ENCODE results near the gene DHRS7C.

The DHRS7C gene

DNA sequence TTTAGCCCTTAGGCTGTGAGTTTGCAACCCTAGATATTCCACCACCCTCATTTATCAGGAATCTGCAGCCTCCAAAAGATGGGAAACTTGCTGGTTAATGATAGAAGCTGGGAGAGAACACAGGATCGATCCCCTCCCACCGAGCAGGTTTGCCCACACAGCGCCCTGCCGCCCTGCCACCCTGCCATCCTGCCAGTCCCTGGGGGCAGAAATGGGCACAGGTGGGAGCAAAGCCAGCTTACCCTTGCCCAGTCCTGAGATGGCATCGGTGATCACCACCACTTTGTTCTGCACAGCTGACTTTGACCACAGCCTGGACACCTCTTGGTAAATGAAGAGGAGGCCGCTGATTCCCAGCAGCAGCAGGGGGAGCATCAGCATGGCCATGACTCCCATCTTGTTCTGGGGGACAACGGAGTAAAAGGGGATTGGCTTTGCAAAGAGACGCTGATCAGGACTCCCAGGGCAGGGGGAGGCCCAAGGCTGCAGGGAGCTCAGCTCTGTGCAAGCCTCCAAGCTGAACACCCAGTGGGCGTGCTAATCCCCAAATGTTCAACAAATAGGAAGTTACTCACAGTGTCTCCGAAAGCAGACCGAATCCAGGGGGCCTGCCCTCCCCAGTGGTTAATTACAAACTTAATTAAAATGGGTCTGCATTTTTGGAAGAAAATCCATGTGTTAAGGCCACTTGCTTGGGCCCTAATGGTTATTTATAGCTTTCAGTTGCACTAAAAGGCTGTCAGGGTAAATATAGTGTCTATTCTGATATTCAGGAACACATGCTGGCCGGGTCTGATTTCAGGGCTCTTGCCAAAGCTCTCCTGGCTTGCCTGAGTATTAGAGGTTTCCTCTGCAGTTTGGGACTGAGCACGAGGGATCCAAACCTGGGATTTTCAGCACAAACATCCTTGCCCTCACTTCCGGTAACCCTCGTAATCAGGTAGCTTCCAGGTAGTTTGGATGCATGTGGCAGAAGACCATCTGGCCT lies at the start of gene DHRS7C:
Gene DHRS7C (minus strand): TSS at position 704 of the 988 bp plus-strand sequence. CDS start 308 bp downstream, at position 396.
- no peak for DNase-seq (ENCODE audit: low read depth)

DNA sequence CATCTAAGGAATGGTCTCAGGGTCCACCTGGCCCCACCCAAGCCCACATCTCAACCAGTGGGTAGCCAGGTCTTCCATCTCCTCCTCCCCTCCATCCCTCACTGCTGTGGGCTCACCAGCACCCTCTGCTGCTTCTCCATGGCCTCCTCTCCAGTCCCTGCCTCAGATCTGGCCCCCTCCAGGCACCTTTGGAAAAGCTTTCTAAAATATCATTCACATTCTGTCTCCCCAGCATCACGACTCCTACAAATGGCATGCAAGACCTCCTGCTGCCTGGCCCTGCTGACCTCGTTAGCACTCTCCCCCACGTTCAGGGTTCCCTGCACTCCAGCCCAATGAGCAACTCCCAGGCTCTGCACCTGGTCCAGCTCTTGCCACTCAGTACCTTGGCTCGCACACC lies 48.0 kb upstream of the DHRS7C start:
- peak; percentile 61 for DNase-seq (ENCODE audit: low read depth)

GRCh38 chr17:9837551-9838471 lies 46.4 kb upstream of the DHRS7C start:
- DNase-seq (ENCODE audit: low read depth), result peak; percentile 90

DNA sequence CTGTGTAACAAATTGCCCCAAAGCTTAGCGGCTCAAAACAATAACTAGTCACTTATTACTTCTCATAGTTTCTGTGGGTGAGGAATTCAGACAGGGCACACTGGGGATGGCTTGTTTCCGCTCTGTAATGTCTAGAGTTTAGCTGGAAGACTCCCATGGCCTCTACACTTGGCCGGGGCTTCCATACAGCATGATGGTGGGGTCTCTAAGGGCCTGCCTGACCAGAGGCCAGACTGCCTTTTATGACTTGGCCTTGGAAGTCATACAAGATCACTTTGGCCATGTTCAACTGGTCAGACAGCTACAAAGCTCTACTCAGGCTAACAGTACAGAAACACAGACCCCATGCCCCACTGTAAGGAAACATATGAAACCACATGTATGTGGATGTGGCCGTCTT lies 42.5 kb upstream of the DHRS7C start:
- DNase-seq (ENCODE audit: low read depth), result no peak

- DNase-seq (ENCODE audit: low read depth), result no peak
These were observed 39.3 kb upstream of the DHRS7C start for GRCh38 chr17:9830711-9831110.

DNA sequence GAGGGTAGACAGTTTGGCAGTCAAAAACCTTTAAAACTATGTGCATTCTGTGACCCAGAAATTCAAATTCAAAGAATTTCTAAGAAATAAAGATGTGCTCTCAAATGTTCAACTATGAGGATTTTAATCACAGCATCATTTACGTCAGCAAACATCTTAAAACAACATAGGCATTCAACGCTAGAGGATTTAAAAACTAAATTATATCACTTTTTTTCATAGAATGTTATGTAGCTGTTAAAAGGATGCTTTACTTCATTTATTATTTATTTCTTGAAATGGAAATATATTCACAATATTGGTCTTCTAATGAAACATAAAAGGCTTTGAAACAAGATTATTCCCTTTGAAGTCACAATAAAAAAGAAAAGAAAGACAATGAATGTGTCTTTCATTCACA lies 38.0 kb upstream of the DHRS7C start:
- DNase-seq (ENCODE audit: low read depth), result no peak

DNA sequence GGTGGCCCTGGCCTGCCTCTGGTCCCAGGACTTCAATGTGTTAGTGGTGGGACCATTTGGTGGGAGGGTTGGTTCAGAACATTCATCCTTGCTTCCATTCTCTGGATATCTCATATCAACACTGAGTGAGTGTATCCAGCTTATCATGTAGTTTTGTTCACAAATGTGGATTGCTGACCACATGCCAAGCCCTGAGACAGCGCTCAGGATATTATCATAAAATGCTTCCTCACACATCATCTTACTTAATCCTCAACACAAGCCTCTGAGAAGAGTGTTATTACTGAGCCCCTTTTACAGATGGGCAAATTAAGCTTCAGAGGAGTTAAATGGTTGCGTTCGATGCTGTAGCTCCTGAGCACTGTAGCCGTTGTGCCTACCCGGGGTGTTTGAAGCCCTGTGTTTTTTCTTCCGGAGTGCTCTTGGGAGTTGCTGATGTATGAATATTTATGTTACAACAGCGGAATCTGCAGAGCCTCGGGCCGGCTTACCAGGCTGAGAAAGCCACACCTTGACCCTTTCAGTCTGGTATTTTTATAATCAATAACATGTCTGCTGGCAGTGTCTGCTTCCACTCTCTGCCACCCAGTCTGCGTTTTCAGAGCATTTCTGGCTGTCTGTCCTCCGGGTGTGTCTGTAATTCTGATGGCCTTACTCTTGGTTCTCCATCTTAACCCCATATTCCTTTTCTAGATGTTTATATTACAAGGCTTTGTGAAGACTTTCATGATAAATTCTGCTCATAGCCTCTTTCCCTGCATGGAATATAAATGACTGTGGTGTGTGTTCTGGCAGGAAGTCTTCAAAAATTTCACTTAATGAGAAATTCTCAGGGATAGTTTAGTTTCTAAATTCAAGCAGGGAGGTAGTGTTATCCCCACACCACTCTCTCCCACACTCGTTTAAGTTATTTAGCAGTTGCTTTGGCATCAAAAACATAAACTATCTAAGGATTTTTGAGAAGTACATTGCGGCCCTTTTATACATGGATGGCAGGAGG lies 37.2 kb upstream of the DHRS7C start:
- DNase-seq (ENCODE audit: low read depth), result peak; percentile 19

- no peak for DNase-seq (ENCODE audit: low read depth)
These were observed 34.3 kb upstream of the DHRS7C start, which contains the start of gene GLP2R for GRCh38 chr17:9825641-9826150. Gene GLP2R (plus strand): TSS chr17:9825924. CDS start chr17:9826064, 140 bp downstream.

- DNase-seq (ENCODE audit: low read depth), result no peak
These were observed 33.5 kb upstream of the DHRS7C start for GRCh38 chr17:9824797-9825338.

- peak; percentile 6 for DNase-seq (ENCODE audit: low read depth)
These were observed 32.7 kb upstream of the DHRS7C start for GRCh38 chr17:9824094-9824493.

DNA sequence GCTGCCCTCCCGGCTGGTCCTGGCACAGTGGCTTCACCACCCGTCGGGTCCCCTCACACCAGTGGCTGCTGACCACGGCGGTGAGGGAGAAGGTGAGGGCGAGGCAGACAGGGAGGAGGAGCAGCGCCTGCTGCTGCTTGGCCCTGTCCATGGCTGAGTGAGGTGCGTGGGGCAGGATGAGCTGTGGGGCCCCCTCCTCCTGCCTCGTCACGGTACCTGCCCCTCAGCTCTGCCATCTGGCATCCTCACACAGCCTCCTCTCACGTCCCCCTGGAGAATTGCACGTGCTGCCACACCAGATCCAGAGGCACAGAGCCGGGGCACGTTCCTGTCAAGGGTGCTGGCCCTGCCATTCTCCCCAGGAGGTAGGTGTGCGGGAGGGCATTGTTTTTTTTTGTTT lies 30.5 kb upstream of the DHRS7C start, which contains the start of gene GSG1L2:
Gene GSG1L2 (minus strand): TSS at position 159 of the 400 bp plus-strand sequence. CDS start 8 bp downstream, at position 151.
- no peak for DNase-seq (ENCODE audit: low read depth)

GRCh38 chr17:9820448-9820847 lies 29.1 kb upstream of the DHRS7C start:
- DNase-seq (ENCODE audit: low read depth), result no peak

DNA sequence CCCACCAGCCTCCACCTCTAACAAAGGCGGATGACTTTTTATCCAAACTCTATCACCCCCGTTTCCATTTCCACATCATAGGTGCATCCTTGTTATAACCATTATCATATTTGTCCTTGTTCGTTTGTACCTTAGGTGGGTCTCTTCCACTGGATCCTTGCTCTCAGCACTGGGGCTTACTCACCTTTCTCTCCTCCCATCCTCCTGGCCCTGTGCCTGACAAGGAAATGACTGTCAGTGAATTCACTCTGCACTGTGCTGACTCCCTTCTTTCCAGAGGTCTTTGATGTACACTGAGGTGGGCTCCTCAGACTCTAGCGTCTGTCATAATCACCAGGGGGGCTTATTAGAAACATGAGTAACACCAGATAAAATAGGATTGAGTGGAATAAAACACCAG lies 27.4 kb upstream of the DHRS7C start:
- DNase-seq (ENCODE audit: low read depth), result no peak

GRCh38 chr17:9817086-9817485 lies 25.7 kb upstream of the DHRS7C start:
- peak; percentile 32 for DNase-seq (ENCODE audit: low read depth)

DNA sequence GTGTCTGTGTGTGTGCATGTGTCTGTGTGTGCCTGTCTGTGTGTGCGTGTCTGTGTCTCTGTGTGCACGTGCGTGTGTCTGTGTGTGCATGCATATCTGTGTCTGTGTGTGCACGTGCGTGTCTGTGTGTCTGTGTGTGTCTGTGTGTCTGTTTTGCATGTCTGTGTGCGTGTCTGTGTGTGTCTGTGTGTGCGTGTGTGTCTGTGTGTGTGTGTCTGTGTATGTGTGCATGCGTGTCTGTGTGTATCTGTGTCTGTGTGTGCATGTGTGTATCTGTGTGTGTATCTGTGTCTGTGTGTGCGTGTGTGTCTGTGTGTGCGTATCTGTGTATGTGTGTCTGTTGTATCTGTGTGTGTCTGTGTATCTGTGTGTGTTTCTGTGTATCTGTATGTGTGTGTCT lies 25.1 kb upstream of the DHRS7C start:
- DNase-seq (ENCODE audit: low read depth), result no peak

GRCh38 chr17:9814337-9814945 lies 23.0 kb upstream of the DHRS7C start:
- no peak for DNase-seq (ENCODE audit: low read depth)

- DNase-seq (ENCODE audit: low read depth), result no peak
These were observed 21.8 kb upstream of the DHRS7C start for GRCh38 chr17:9813166-9813565.

DNA sequence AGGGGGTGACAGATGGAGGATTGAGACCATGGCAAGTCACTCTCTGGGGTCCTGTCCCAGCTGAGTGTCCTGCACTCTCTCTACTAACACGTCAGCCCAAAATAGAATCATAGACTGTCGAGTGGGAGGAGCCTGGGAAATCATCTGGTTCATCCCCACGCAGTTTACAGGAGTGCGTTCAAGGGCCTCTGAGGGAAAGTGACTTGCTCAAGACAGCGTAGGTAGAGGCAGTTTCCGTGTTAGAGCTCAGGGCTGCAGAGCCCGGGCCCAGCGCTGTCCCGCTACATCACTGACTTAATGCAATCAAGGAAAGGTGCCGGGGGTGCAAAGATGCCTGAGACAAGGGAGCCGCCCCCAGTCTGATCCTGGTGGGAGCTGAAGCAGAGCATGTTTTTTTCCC lies 20.1 kb upstream of the DHRS7C start:
- DNase-seq (ENCODE audit: low read depth), result no peak

DNA sequence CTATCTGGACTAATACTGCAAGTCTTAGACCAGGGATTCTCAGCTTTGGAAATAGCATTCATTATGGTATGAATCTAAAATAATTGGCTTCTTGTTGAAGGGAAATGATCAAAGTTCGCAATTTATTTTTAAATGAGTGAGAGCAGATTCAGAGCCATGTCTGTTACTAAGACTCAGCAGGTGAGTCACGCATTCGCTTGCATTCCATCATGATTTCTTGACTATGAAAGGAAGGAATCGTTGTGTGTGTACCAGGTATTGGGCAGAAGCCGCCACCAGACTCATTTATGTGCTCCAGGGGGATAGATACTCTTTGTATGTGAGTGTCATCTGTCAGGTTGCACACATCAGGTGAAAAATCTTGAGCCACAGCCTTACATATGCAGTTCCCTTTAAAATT lies 19.7 kb upstream of the DHRS7C start:
- no peak for DNase-seq (ENCODE audit: low read depth)
